GM21786 (cell line): ENCODE results near the gene NF1.

Experiments used
- ATAC-seq: cut with Tn5 transposase; IDR thresholded peaks from one replicate; pipeline ENCODE4 v1.9.1; 2021; ENCODE audit not compliant: unreplicated experiment

Gene NF1

DNA sequence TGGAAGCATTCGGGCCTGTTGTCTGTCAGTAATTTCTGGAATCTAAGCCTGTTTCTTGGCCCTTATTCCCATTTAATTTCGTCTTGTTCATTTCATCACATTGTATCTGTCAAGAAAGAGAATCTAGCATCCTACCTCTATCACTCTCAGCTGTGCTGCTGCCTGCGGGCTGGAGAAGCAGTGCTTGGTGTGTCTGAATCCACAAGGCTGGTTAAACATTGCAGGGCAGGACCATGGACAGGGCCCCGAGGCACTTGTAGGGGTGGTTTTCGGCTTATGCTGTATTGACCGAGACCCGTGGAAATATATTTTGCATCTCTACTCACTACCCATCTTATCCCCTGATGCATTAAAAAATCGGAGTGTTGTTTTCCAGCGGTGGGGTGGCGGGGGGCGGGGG lies 299.8 kb downstream of the NF1 start:
- ATAC-seq, result no peak

- no peak for ATAC-seq
Measured at GRCh38 chr17:31397256-31397939, 302.6 kb downstream of the NF1 start.

- ATAC-seq, result no peak
Measured at GRCh38 chr17:31398381-31399311, 303.9 kb downstream of the NF1 start.

DNA sequence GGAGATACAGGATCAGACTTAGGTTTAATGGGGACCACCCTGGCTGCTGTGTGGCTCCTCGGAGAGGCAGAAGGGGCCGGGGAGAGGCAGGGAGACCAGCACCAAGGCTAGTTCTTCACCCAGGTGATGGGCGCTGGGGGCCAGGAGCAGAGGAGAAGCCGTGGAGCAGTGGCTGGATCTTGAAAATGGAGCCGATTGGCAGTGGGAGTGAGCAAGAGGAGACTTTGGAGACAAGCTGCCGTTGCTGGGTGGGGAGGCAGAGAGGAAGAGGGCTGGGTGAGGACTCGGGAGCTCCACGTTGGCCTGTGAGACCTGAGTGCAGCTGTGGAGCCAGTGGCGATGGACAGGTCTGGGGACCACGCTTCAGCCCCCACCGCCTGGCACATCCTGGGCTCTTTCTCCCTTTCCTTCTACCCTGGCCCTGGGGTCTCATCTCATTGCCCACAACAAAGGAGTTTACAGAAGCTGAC lies 305.7 kb downstream of the NF1 start:
- ATAC-seq, result no peak

GRCh38 chr17:31401456-31402254 lies 306.9 kb downstream of the NF1 start:
- ATAC-seq, result no peak

GRCh38 chr17:31404028-31404949 lies 309.5 kb downstream of the NF1 start:
- ATAC-seq, result no peak

DNA sequence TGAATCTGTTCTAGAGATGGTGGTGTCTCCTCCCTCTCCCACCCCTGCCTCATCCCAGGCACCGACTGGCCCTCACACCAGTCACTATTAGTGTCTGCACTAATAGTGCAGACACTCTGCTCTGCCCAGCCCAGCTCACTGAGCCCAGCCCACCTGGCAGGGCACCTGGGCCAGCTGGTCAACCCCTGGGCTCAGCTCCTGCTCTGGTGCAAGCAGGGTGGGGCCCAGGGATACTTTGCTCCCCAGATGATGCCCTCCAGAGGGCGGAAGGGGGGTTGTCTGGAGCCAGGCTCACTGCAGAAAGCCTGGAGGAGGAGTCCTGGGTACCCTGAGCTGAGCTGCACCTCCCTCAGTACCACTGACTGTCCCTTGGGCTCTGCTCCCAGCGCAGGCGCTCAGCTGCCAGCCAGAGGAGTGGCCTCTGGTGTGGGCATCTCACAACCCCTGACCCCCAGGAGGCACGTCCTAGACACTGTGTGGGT lies 311.2 kb downstream of the NF1 start:
- no peak for ATAC-seq

DNA sequence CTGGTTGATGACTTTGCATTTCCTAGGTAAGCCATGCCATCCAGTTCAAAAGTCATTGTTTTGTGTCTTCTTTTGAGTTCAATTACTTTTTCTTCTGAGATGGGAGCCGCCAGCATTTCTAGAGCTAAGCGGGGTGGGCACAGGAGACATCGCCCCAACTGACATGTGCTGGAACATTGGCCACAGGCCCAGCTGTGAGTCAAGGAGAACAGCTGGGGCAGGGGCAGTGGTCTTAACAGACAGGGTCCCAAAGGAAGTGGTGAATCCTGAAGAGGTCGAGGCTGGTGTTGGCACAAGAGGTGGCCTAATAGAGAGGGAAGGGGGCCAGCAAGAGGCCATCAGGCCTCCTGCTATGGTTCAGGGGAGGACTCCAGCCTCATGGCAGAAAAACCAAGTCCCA lies 313.8 kb downstream of the NF1 start:
- no peak for ATAC-seq

- no peak for ATAC-seq
Measured at GRCh38 chr17:31411707-31412285, 317.0 kb downstream of the NF1 start.

- no peak for ATAC-seq
Measured at GRCh38 chr17:31412511-31412910, 317.7 kb downstream of the NF1 start.

- ATAC-seq, result no peak
Measured at GRCh38 chr17:31413081-31413799, 318.5 kb downstream of the NF1 start.

DNA sequence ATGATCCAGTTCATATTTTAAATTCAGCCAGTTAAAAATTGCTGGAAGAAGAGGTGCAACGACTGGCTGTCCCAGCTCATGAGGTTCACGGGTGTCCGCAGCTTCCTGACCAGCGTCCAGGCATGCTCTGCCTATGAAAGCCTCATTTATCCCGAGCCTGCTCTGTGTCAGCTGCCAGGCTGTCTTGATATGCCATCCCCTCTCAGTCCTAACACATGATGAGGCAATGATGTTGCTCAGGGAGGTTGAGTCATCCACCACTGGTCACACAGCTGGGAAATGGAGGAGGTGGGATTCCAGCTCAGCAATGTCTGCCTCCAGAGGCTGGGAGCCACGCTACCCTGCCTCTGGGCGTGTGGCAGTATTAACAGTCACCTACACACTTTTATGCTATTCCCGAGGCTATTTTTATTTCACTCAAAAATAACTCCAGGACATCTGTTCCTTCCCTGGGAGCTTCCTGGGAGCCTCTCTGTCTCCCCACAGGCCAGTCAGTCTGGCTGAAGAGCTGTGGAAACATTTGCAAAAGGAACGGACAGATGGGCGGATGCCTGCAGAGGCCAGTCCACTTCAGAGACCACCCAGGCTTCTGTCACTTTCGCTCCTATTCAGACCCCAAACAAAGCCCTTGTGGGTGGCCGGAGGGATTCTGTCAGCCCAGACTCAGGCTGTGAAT lies 319.2 kb downstream of the NF1 start:
- ATAC-seq, result no peak

GRCh38 chr17:31414550-31414918 lies 319.8 kb downstream of the NF1 start:
- ATAC-seq, result no peak

DNA sequence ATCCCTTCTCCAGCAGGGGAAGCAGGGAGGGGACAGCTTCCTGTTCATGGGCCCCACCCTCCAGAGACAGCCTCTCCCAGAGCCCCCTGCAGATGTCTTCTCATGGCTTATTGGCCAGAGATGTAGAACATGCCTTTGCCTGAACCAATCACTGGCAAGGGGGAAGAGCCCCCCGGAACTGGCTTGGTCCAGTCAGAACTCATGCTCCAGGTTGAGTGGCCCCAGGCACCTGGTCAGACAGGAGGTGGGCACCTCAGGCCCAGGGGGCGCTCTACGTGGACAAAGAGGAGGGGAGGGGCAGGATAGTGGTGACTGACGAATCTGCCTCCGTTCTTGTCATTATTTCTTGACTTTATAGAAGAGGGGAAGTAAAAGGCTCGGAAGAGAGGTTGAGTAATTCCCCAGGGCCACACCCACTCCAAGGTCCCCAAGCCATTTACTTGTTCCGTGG lies 320.3 kb downstream of the NF1 start:
- ATAC-seq, result no peak

GRCh38 chr17:31415640-31416502 lies 321.1 kb downstream of the NF1 start:
- ATAC-seq, result no peak

- no peak for ATAC-seq
Measured at GRCh38 chr17:31416503-31416923, 321.7 kb downstream of the NF1 start.

GRCh38 chr17:31417051-31417792 lies 322.4 kb downstream of the NF1 start:
- ATAC-seq, result no peak
